Measurements from ENCODE around the gene RMP24.
"Not testable (repeated sequence)": the region's sequence is repeated elsewhere in the genome, so short reads cannot be mapped to it uniquely, and the experiment has no call there.

RMP24 gene

DNA sequence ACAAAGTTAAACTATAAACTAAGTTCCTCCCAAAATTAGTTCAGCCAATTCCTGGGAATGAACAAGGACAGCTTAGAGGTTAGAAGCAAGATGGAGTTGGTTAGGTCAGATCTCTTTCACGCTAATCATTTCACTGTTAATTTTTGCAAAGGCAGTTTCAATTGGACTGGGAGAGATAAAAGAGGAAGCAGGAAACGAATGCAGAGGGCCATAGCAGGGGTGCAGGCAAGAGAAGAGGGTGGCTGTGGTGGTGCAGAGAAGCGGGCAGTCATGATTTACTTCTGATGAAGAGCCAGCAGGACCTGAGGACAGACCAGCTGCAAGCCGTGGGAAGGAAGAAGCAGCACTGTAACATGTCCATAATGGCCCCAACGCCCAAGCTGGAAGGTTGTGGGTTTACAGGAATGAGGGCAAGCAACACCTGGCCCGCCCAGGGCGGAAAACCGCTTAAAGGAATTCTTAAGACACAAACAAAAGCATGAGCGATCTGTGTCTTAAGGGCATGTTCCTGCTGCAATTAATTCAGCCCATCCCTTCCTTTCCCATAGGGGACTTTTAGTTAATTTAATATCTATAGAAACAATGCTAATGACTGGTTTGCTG is 4.1 kb upstream of the RMP24 start:
- no peak for DNase-seq (ENCODE audit: low spot score)

DNA sequence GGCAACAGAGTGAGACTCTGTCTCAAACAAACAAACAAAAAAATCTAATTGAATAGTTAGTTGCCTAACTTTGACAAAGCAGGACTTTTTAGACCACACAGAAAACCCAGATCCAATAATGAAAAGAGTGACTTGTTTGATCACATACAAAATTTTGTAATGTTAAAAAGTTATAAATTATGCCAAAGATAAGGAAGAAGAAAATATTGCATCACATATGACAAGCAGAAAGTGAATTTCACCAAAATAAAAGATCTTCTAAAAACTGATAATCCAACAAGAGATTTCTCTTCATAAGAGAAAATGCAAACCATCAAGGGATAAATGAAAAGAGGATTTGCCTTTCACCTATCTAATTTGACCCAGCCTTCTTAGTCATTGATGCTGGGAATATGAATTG is 2.8 kb upstream of the RMP24 start:
- no peak for DNase-seq (ENCODE audit: low spot score)

DNA sequence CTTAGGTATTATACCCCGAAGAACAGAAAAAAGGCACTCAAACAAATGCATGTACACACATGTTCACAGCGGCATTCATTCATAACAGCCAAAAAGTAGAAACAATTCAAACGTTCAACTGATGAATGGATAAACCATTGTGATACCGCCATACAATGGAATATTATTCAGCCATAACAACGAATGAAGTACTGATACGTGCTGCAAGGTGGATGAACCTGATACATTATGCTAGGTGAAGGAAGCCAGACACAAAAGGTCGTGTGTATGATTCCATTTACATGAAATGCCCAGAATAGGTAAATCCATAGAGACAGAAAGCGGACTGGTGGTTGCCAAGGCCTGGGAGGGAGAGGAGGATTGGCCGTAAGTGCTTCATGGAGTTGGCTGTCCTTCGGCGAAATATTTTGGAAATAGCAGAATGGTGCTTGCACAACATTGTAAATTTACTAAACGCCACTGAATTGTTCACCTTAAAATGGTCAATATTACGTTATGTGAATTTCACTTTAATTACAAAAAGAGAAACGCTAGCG is 750 bp upstream of the RMP24 start:
- no peak for DNase-seq (ENCODE audit: low spot score)

DNA sequence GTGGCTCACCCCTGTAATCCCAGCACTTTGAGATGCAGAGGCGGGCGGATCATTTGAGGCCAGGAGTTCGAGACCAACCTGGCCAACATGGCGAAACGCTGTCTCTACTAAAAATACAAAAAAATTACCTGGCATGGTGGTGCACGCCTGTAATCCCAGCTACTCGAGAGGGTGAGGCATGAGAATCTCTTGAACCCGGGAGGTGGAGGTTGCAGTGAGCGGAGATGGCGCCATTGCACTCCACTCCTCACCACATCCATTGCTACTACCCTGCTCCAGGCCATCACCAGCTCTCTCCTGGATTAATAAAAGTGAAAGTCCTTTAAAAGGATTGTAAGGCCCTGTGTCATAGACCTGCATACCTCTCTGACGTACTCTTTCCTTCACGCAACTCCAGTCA is 1.2 kb downstream of the RMP24 start:
- DNase-seq (ENCODE audit: low spot score): no peak

DNA sequence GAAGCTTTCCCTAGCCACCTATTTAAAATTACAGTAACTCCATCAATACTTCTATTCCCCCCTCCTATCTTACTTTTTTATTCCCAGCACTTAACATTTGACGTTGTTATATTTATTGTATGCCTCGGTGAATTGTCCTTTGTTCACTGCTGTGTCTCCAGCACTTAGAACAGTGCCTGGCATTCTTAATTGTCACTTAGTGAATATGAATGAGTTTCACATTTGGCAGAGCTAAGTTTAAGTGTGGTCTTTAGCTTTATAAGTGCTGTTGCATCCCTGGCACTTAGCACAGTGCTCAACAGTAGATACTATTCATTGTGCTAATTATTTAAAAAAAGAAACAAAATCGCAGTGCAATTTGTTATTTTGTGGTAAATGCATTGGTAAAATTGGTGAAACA is 1.7 kb downstream of the RMP24 start:
- DNase-seq (ENCODE audit: low spot score): no peak

DNA sequence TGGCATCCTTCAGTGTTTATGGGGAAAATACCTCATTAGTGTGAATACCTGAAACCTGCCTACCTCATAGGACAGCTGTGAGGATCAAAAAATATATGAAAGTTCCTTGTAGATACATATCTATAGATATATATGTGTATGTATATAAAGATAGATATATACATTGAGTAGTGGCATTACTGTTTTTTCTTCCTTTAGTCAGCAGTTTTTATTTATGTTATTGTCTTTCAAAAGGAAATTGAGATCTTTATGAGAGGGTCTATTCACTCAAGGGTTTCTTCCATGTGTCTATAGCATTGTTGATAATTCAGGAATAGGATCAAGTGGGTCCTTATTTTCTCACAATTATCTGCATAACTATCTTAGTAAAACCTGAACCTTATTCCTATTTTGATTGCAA is 6.6 kb downstream of the RMP24 start:
- DNase-seq (ENCODE audit: low spot score): no peak

DNA sequence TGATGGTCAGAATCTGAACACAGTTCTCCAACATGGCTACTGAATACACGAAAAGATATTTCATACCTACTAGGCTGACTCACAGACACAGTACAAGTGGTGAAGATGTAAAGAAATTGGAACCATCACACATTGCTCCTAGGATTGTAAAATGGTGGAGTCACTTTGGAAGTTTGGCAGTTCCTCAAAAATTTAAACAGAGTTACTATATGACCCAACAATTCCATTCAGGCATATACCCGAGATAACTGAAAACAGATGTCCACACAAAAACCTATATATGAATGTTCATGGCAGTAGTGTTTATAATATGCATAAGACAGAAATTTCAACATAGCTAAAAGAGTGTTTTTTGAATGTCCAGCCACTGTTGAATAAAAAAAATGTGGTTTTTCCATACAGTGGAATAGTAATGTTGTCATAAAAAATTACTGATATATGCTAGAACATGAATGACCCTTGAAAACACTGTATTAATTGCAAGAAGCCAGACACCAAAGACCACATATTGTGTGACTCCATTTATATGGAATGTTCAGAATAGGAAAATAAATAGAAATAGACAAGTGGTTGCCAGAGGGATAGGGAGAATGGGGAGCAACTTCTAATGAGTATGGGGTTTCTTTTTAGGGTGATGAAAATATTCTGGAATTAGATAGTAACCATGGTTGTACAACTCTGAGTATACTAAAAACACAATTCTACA is 10.1 kb downstream of the RMP24 start:
- no peak for DNase-seq (ENCODE audit: low spot score)

DNA sequence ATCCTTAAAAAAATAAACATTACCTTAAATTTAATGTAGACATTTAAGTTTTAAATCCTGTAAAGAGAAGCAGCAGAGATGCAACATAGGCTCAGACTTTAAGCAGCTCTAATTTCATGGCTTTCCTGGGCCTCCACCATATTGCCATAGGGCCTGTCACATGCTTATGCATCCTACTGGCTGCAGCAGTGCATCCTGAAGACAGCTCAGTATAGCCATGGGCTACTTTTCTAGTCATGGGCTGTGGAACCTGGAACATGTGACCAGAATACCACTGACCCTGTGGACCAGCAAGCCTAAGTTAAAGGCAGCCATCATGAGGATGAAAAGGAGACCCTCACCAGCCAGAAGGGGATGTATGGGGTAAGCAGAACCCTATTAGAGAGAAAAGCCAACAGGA is 10.7 kb downstream of the RMP24 start:
- DNase-seq (ENCODE audit: low spot score): no peak

DNA sequence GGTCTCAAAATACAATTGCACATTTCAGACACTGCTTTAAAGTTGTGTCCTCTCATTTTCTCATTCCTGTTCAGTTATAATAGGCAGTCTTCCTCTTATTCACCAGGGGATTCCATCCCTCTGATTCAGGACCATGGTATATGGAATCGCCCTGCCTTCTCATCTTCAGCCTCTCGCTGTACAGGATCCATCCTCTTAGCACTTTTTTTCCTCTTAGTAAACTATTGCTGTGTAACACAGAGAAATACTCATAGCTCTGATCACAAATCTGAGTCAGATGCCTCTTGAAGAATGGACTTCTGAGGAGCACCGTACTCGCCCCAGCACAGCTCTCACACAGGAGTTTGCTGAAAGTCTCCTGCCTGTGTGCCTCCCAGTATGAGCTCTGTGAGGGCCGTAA is 11.3 kb downstream of the RMP24 start:
- no peak for DNase-seq (ENCODE audit: low spot score)

DNA sequence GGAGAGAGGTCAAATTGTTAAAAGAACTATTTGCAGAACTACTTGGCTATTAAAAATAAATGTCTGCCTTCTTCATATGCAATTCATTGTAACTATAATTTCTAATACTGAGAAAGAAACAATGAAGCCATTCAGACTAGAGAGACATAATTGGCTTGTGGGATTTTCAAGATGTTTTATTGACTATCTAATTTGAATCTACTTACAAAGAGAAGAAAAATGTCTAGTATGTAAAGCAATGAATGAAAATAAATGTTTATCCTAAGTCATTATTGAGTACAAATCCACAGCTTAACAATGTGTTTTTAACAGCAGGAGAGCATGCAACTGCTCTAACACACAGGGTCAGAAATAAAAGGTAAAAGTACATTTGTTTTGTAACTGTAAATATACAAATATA is 19.2 kb downstream of the RMP24 start:
- DNase-seq (ENCODE audit: low spot score): no peak

DNA sequence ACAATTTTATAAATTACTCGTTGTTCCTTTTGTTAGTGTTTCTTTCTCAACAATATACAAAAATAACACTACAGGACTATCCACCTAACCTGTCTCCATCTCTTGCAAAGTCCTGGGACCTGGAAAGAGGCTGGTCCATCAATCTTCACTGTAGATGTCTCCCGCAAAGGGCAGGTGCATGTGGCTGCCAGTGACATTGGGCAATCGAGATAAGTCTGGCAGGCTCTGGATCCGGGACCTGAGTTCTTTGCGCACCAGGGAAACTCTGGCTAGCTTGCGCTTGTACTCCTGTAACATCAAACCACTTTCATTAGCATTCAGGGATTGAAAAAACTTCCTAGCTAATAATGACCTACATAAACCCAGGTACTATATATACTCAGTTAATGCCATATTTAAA is 20.5 kb downstream of the RMP24 start:
- no peak for DNase-seq (ENCODE audit: low spot score)

DNA sequence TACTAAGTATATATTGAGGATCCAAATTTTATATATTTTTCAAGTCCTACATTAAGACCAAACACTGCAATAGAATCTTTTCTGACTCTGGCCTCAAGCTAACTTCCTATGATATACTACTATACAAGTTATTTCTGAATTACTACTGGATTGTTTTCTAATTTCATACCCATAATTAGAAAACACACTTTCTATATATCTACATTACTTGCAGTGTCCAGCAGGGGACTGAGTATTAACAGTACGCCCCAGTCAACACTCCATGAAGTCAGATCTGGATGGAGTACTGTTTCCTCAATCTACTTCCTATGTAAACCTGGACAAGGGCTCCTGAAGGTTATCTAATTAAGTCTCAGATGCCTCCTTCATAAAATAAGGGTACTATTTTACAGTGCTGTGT is 26.5 kb downstream of the RMP24 start:
- DNase-seq (ENCODE audit: low spot score): no peak

DNA sequence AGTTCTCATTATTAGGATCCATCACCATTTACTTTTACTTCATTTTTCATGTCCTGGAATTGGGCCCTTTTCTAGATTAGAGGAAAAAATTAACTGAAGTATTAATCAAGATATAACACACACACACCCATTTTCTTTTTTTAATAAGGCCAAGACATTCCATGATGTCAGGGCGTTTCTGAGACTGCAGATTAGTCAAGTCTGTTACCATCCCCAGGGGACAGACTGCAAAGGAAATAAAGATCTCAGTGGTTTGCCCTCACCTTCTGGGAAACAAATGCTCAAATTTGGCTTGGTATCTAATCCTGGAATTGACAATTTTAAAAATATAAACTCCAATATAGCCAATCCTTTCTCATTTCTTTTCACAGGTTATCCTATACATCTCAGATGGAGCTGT is 27.4 kb downstream of the RMP24 start:
- DNase-seq (ENCODE audit: low spot score): no peak

DNA sequence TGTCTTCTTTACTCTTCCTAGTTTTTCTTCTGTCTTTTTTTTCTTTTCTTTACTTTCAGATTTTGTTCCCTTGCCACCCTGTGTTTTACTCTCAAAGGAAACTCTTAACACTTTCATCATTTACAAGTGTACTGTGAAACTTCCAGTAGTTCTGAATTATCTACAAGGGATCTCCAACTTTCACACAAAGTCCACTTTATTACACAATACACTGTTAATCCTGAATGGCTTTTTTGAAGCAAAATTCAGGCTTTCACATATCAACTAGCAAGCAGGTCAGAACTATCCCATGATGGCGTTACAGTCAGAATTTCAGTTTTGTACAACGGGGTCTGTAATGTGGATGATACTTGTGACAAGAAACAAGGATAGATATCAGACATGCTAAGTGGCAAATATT is 34.5 kb downstream of the RMP24 start:
- no peak for DNase-seq (ENCODE audit: low spot score)

DNA sequence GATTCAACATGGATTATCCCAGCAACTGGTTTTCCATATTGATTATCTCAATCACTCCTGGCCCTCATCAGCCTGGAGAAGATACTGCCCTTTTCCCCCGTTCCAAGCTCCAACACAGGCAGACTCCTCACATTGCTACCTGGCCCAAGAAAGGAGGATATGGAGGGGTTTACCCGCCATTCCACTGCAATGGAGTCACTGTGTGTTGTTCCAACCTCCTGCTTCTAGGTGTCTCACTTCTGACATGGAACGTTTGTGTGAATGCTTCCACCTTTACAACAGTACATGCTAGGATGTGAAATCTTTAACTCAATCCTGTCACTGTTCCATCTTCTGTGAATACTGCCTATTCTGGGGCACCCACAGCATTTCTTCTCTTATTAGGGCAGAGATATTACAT is 36.7 kb downstream of the RMP24 start:
- no peak for DNase-seq (ENCODE audit: low spot score)

DNA sequence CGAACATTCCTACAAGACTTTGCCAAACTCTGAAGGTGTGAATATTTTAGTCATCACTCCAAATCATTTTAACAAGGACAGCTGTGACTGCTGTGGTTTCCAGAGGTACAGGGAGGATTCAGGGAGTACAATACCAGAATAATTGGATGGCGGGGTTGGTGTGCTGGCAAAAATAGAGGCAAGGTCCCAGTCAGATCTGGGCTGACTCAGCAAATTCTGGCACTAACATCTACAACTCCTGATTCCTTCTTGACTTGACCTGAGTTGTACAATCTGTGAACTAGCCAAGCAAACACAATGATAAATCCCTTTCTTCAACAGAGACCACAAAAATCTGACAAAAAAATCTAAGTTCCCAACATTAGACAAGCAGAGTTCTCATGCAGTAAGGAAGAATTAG is 40.4 kb downstream of the RMP24 start:
- no peak for DNase-seq (ENCODE audit: low spot score)

DNA sequence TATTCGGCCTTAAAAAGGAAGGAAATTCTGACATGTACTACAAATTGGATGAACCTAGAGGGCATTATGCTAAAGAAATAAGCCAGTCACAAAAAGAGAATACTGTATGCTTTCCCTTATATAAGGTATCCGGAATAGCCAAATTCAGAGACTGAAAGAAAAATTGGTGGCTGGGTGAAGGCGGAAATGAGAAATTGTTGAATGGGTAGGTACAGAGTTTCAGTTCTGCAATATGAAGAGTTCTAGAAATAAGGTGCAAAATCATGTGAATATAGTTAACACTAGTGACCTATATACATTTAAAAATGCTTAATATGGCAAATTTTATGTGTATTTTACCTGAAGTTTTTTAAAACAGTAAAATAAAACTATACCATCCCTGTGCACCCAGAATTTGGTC is 43.1 kb downstream of the RMP24 start:
- no peak for DNase-seq (ENCODE audit: low spot score)

DNA sequence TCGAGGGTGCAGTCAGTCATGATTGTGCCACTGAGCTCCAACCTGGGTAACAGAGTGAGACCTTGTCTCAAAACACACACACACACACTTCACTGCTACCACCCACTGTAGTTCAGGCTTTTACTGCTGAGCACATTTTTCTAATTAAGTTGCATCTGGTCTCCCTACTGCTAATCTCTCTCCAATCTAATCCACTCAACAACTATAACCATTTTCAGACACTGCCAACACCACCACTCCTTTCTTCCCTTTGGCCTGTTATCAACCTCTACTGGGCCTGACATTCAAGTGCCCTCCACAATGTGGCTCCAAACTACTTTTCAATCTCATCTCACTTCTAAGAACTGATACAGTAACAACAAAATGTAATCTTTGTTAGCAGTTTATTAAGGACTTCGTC is 44.8 kb downstream of the RMP24 start:
- DNase-seq (ENCODE audit: low spot score): no peak

DNA sequence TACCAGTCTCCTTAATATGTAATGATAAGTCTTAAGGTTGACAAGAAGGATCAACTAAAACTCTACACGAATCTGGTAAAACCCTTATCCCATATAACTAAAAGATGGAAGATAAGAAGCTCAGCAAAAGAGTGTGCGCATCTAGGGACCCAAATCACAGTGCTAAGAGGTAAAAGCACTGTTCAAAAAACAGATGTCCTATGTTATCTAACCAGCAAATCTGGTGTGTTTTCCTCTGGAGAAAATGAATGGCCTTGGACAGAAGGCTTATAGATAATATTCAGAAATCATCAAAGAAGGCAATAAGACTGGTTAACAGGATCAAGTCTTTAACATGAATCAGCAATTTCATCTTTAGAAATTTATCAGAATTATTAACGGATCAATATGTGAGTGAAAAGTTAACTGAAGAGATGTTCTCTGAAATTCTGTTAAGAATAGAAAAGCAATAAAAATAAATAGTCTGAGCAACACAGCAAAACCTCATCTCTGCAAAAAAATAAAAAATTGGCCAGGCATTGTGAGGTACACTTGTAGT is 47.8 kb downstream of the RMP24 start:
- no peak for DNase-seq (ENCODE audit: low spot score)

DNA sequence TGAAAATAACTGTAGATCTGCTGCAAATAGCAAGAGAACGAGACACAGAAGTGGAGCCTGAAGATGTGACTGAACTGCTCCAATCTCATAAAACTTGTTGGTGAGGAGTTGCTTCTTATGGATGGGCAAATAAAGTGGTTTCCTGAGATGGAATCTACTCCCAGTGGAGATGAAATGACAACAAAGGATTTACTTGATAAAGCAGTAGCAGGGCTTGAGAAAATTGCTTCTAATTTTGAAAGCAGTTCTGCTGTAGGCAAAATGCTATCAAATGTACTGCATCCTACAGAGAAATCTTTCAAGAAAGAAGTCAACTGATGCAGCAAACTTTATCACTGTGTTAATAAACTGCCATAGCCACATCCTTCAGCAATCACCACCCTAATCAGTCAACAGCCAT is 50.9 kb downstream of the RMP24 start:
- DNase-seq (ENCODE audit: low spot score): no peak

DNA sequence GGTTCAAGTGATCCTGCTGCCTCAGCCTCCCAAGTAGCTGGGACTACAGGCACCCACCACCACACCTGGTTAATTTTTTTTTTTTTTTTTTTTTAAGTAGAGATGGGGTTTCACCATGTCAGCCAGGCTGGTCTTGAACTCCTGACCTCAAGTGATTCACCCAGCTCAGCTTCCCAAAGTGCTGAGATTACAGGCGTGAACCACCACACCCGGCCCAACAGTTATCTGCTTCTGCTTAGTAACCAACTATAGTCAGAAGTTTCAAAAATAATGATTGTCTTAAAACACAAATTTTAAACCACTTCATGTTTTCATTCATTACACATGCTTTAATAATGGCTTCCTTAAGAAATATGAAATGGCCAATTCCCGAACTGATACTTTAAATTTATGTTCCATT is 51.8 kb downstream of the RMP24 start:
- not testable (repeated sequence) for DNase-seq (ENCODE audit: low spot score)

DNA sequence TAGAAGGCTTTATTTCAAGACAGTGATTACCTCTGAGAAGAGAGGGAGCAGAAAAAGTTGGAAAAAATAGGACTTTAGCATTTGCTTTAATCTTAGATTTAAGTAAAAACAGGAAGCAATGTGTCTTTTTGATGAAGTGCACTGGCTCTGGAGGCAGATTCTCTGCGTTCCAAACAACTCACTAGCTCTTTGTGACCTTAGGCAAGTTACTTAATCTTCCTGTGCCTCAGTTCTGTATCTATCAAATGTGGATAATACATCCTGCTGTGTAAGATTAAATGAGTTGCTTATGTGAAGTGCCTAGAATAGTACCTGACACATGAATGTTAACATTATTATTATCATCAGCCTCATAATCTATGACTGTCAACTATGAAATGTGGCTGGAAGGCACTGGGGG is 52.5 kb downstream of the RMP24 start:
- no peak for DNase-seq (ENCODE audit: low spot score)

DNA sequence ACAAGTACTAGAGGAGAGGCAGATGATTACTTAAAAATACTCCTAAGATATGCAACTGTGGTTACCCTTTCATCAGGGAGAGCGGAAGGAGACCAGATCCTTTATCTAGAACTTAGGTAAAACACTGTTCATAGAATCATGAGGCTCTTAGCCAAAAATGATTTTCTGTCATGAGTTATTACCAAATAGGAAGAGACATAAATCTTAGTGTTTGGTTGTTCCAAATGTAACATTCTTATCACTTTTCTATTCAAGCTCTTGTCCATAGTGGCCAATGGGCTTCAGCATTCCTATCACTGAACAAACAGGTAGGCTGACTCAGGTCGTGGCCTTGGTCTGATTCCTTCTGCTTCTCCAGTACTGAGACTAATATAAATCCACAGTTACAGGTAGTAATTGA is 56.4 kb downstream of the RMP24 start:
- no peak for DNase-seq (ENCODE audit: low spot score)
